Measurements from ENCODE around the gene PRXL2B.

The PRXL2B gene

GRCh38 chr1:2635361-2636010 is 48.9 kb downstream of the PRXL2B start:
- Histone ChIP-seq H3K27ac (no peak overlapping the region), H3K4me3 (no peak overlapping the region)
- peak; percentile 64 for DNase-seq (ENCODE audit: low spot score)
- no peak for TF ChIP-seq CTCF (IDR thresholded peaks at IDR 0.05)

GRCh38 chr1:2636733-2637132 is 50.2 kb downstream of the PRXL2B start:
- DNase-seq (ENCODE audit: low spot score), result no peak
- TF ChIP-seq CTCF (IDR thresholded peaks at IDR 0.05), result no peak
- H3K4me3 ChIP-seq, result no peak overlapping the region
- no peak overlapping the region for H3K27ac ChIP-seq

GRCh38 chr1:2637442-2638145 is 51.0 kb downstream of the PRXL2B start:
- TF ChIP-seq CTCF (IDR thresholded peaks at IDR 0.05), result no peak
- DNase-seq (ENCODE audit: low spot score), result peak; percentile 53

GRCh38 chr1:2638466-2639115 is 52.0 kb downstream of the PRXL2B start:
- no peak for TF ChIP-seq CTCF (IDR thresholded peaks at IDR 0.05)
- no peak overlapping the region for H3K4me3 ChIP-seq
- no peak overlapping the region for H3K27ac ChIP-seq
- peak; percentile 68 for DNase-seq (ENCODE audit: low spot score)

More at GRCh38 chr1:2637442-2638145, 51.0 kb downstream of the PRXL2B start:
- no peak overlapping the region for H3K4me3 ChIP-seq
- H3K27ac ChIP-seq, result no peak overlapping the region

GRCh38 chr1:2639203-2639602 is 52.6 kb downstream of the PRXL2B start:
- no peak for TF ChIP-seq CTCF (IDR thresholded peaks at IDR 0.05)
- H3K27ac ChIP-seq, result no peak overlapping the region
- H3K4me3 ChIP-seq, result no peak overlapping the region
- peak; percentile 66 for DNase-seq (ENCODE audit: low spot score)

GRCh38 chr1:2639607-2640521 is 53.3 kb downstream of the PRXL2B start:
- DNase-seq (ENCODE audit: low spot score), result no peak
- Histone ChIP-seq H3K4me3 (no peak overlapping the region), H3K27ac (no peak overlapping the region)
- no peak for TF ChIP-seq CTCF (IDR thresholded peaks at IDR 0.05)

Data from coronary artery (tissue), 2 donors.